Vagina (tissue), 2 donors: ENCODE data around the gene DGKD. TPM values are rescaled to one million over a fixed set of nuclear protein-coding genes. Genes with fewer than 3 reads are reported as not detected.

Source experiments
- DNase-seq, 2 donors: peaks; one replicate each; pipeline ENCODE4 v3.0.0-alpha.2; 2017; ENCODE audit errors: extremely low spot score in 2 of 2
- H3K27ac ChIP-seq: fragments of 200-600 bp; sonication (generic); one replicate; pipeline ENCODE4 v1.5.1; 2019
- H3K27me3 ChIP-seq: fragments of 200-600 bp; sonication (generic); one replicate; pipeline ENCODE4 v1.5.1; 2019
- H3K36me3 ChIP-seq, 2 donors: fragments of 200-600 bp; sonication (generic); one replicate each; pipeline ENCODE4 v1.5.1; 2017 to 2019
- H3K4me1 ChIP-seq: fragments of 200-600 bp; sonication (generic); one replicate; pipeline ENCODE4 v1.5.1; 2019
- H3K4me3 ChIP-seq, 2 donors: fragments of 200-600 bp; sonication (generic); 1 replicate in 1 of 2; 2 replicates in 1 of 2; pipeline ENCODE4 v1.5.1; 2016 to 2019
- H3K9me3 ChIP-seq: fragments of 200-600 bp; sonication (generic); one replicate; pipeline ENCODE4 v1.5.1; 2019
- POLR2A ChIP-seq, 2 donors: fragments of 450-650 bp; IDR thresholded peaks; one replicate each; pipeline ENCODE4 v1.6.1; 2017; ENCODE audit warnings: antibody characterized with exemption in 2 of 2, mild to moderate bottlenecking in 2 of 2, moderate library complexity in 2 of 2
- POLR2AphosphoS5 ChIP-seq, 2 donors: sonication (generic); formaldehyde crosslinking; IDR thresholded peaks; one replicate each; pipeline ENCODE4 v1.9.0; 2017; ENCODE audit warnings: antibody characterized with exemption in 2 of 2, mild to moderate bottlenecking in 2 of 2, low read depth in 1 of 2; ENCODE audit not compliant: insufficient read depth in 1 of 2
- intact Hi-C: fragments of 100-400 bp; cut with DNase I; formaldehyde crosslinking; loops from one replicate; pipeline ENCODE4 v1.15.1; 2023
- total RNA-seq: library from RNA; depleted of rRNA; stranded (reverse); fragments of >200 nt; gene quantifications from one replicate; pipeline ENCODE4 v1.2.3, GENCODE V29; 2016
- TF ChIP-seq, protein P1 (sequence below), 3 experiments: fragments of 450-650 bp in 2 of 3; fragments of 200-600 bp in 1 of 3; sonication (generic) in 1 of 3; IDR thresholded peaks; one replicate each; pipeline ENCODE4 v1.5.1; 2017 to 2019; ENCODE audit warnings: antibody characterized with exemption in 3 of 3, mild to moderate bottlenecking in 2 of 3, moderate library complexity in 2 of 3

DGKD gene
- total RNA-seq, 1 donor from 2014 or later = 13.3 TPM

- intact Hi-C loops = no loop called here
- H3K36me3 ChIP-seq = peaks cover 0 to 22% of the 10 kb centered on the region in 2 donors
These were observed 141.5 kb downstream of the DGKD start for GRCh38 chr2:233495503-233496496.

DNA sequence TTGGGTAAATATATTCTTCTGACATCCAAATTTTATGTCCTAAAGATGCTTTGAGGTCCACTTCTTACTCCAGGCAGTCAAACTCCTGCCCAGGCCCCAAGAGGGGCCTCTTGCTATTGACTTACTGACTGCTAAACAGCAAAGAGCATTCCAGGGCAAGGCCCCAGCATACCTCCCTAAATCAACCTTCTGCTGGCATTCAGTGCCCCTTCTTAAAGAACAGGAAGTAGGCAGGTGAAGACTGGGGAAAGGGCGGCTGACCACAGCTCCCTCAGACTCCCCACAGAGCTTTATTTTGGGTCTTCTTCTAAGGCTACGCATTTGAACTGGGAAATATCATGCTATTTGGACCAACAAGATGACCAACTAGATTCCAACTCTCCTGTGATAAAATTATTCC lies 143.4 kb downstream of the DGKD start:
- no peaks in the 10 kb centered on the region for H3K9me3 ChIP-seq
- DNase-seq = no peak
- peaks cover 0 to 17% of the 10 kb centered on the region in 2 donors for H3K36me3 ChIP-seq
- no peak for TF ChIP-seq POLR2A (IDR thresholded peaks at IDR 0.05)
- no peak for TF ChIP-seq POLR2AphosphoS5 (IDR thresholded peaks at IDR 0.05; ENCODE audit: insufficient read depth in 1 of 2, low read depth in 1 of 2)
- TF ChIP-seq, protein P1, sequence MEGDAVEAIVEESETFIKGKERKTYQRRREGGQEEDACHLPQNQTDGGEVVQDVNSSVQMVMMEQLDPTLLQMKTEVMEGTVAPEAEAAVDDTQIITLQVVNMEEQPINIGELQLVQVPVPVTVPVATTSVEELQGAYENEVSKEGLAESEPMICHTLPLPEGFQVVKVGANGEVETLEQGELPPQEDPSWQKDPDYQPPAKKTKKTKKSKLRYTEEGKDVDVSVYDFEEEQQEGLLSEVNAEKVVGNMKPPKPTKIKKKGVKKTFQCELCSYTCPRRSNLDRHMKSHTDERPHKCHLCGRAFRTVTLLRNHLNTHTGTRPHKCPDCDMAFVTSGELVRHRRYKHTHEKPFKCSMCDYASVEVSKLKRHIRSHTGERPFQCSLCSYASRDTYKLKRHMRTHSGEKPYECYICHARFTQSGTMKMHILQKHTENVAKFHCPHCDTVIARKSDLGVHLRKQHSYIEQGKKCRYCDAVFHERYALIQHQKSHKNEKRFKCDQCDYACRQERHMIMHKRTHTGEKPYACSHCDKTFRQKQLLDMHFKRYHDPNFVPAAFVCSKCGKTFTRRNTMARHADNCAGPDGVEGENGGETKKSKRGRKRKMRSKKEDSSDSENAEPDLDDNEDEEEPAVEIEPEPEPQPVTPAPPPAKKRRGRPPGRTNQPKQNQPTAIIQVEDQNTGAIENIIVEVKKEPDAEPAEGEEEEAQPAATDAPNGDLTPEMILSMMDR (IDR thresholded peaks at IDR 0.05) = no peak
- H3K27me3 ChIP-seq = no peaks in the 10 kb centered on the region
- no peak overlapping the region for H3K4me3 ChIP-seq
- intact Hi-C loops = no loop called here
- no peaks in the 10 kb centered on the region for H3K4me1 ChIP-seq
- H3K27ac ChIP-seq = no peak overlapping the region

More at GRCh38 chr2:233495503-233496496, 141.5 kb downstream of the DGKD start:
- Histone ChIP-seq H3K4me3 (no peak overlapping the region), H3K4me1 (no peaks in the 10 kb centered on the region), H3K9me3 (no peaks in the 10 kb centered on the region), H3K27me3 (no peaks in the 10 kb centered on the region), H3K27ac (no peak overlapping the region)
- no peak for TF ChIP-seq POLR2A (IDR thresholded peaks at IDR 0.05)
- no peak for TF ChIP-seq POLR2AphosphoS5 (IDR thresholded peaks at IDR 0.05; ENCODE audit: insufficient read depth in 1 of 2, low read depth in 1 of 2)
- TF ChIP-seq, protein P1 (IDR thresholded peaks at IDR 0.05) = no peak
- no peak for DNase-seq

GRCh38 chr2:233498126-233498525 lies 143.8 kb downstream of the DGKD start:
- H3K36me3 ChIP-seq = peaks cover 0 to 14% of the 10 kb centered on the region in 2 donors
- intact Hi-C loops = no loop called here

DNA sequence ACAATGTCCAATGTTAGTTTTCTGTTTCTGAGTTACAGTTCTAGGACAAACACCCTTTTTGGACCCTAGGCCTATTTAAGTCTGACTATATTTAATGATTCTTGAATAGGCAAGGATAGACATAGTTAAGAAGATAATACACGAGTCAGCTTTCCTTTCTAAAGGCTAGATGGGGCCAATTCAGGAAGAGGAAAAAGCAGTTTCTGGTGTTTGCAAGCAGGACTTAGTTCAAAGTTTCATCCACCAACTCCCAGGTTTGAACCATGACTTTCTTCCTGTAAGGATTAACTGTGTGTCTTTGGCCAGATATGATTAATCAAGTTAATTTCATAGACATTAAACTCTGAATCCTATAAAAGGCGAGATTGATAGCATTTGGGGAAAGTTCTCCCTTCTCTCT lies 145.6 kb downstream of the DGKD start:
- Histone ChIP-seq H3K36me3 (peaks cover 0 to 25% of the 10 kb centered on the region in 2 donors), H3K4me3 (no peak overlapping the region), H3K4me1 (no peaks in the 10 kb centered on the region), H3K9me3 (peaks cover 7% of the 10 kb centered on the region), H3K27ac (no peak overlapping the region), H3K27me3 (no peaks in the 10 kb centered on the region)
- DNase-seq = no peak
- TF ChIP-seq, protein P1 (IDR thresholded peaks at IDR 0.05) = no peak
- TF ChIP-seq POLR2AphosphoS5 (IDR thresholded peaks at IDR 0.05; ENCODE audit: insufficient read depth in 1 of 2, low read depth in 1 of 2) (no peak), POLR2A (IDR thresholded peaks at IDR 0.05) (no peak)
- intact Hi-C loops = no loop called here

More at GRCh38 chr2:233498126-233498525, 143.8 kb downstream of the DGKD start:
- TF ChIP-seq, protein P1 (IDR thresholded peaks at IDR 0.05) = no peak
- TF ChIP-seq POLR2A (IDR thresholded peaks at IDR 0.05) (no peak), POLR2AphosphoS5 (IDR thresholded peaks at IDR 0.05; ENCODE audit: insufficient read depth in 1 of 2, low read depth in 1 of 2) (no peak)
- no peak for DNase-seq
- no peaks in the 10 kb centered on the region for H3K9me3 ChIP-seq
- H3K4me1 ChIP-seq = no peaks in the 10 kb centered on the region
- no peak overlapping the region for H3K4me3 ChIP-seq
- no peak overlapping the region for H3K27ac ChIP-seq
- no peaks in the 10 kb centered on the region for H3K27me3 ChIP-seq
